HepG2 (cell line): ENCODE data around the gene MRPS31.

Source experiments
- CBX2 ChIP-seq, 2 experiments: fragments of 200-600 bp in 1 of 2; sonication (generic); formaldehyde crosslinking in 1 of 2; IDR thresholded peaks; 2 replicates each; pipeline versions ENCODE4 v1.7.0 to v1.8.1; 2018 to 2022; ENCODE audit warnings: low read depth in 2 of 2, low read length in 1 of 2, mild to moderate bottlenecking in 1 of 2, missing genetic modification reagents in 1 of 2
- HNRNPL ChIP-seq: fragments of 200-400 bp; formaldehyde crosslinking; IDR thresholded peaks from 2 replicates; pipeline ENCODE4 v1.6.1; 2017; ENCODE audit warnings: mild to moderate bottlenecking, low read depth, low read length
- MBNL3 ChIP-seq: fragments of 250-450 bp; sonication (Bioruptor Pico); conservative IDR thresholded peaks from 2 replicates; pipeline ENCODE4 v1.8.0; 2022; ENCODE audit warnings: mild to moderate bottlenecking, inconsistent platforms
- MED1 ChIP-seq: sonication (generic); formaldehyde crosslinking; IDR thresholded peaks from 2 replicates; pipeline ENCODE4 v1.4.0; 2020; ENCODE audit warnings: missing genetic modification reagents
- POLR2AphosphoS5 ChIP-seq: IDR thresholded peaks from 2 replicates; pipeline ENCODE4 v1.6.1; 2012; ENCODE audit warnings: low read depth, low read length
- SIN3B ChIP-seq: fragments of 150-350 bp; IDR thresholded peaks from 2 replicates; pipeline ENCODE4 v1.6.1; 2014; ENCODE audit warnings: low read length
- ZFP90 ChIP-seq: sonication (generic); formaldehyde crosslinking; IDR thresholded peaks from 2 replicates; pipeline ENCODE4 v1.8.0; 2022; ENCODE audit warnings: missing genetic modification reagents, mild to moderate bottlenecking, inconsistent platforms, borderline replicate concordance
- ZNF124 ChIP-seq: sonication (generic); formaldehyde crosslinking; IDR thresholded peaks from 2 replicates; pipeline ENCODE4 v1.4.0; 2020; ENCODE audit warnings: missing genetic modification reagents
- ZNF550 ChIP-seq: sonication (generic); formaldehyde crosslinking; IDR thresholded peaks from 2 replicates; pipeline ENCODE4 v1.4.0; 2020; ENCODE audit warnings: mild to moderate bottlenecking, missing genetic modification reagents, borderline replicate concordance
- TF ChIP-seq, protein P1 (sequence below): sonication (generic); formaldehyde crosslinking; IDR thresholded peaks from 2 replicates; pipeline ENCODE4 v1.5.0; 2020; ENCODE audit warnings: mild to moderate bottlenecking, missing genetic modification reagents, moderate library complexity
- TF ChIP-seq, protein P2 (sequence below): sonication (generic); formaldehyde crosslinking; IDR thresholded peaks from 2 replicates; pipeline ENCODE4 v1.4.0; 2020; ENCODE audit warnings: mild to moderate bottlenecking, low read depth, missing genetic modification reagents
- TF ChIP-seq, protein P3 (sequence below): sonication (generic); formaldehyde crosslinking; IDR thresholded peaks from 2 replicates; pipeline ENCODE4 v1.4.0; 2020; ENCODE audit warnings: mild to moderate bottlenecking, missing genetic modification reagents

DNA sequence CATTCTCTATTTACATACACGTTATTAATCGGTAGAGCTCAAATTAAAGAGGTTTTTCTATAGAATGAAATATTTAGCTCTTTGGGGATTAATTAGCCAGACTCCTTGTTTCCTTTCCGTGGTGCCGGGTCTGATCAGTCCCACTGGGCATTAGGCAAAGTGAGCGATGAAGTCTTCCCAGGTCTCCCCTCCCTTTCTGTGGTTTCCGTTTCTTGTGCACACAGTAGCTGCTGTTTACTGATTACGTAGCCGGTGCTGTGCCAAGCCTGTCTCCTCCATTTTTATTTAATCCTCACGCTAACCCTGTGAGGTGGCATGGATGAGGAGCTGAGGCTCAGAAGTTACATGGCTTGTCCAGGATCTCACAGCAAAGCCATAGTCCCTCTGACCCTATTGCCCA lies 27.4 kb upstream of the MRPS31 start:
- TF ChIP-seq, protein P1, sequence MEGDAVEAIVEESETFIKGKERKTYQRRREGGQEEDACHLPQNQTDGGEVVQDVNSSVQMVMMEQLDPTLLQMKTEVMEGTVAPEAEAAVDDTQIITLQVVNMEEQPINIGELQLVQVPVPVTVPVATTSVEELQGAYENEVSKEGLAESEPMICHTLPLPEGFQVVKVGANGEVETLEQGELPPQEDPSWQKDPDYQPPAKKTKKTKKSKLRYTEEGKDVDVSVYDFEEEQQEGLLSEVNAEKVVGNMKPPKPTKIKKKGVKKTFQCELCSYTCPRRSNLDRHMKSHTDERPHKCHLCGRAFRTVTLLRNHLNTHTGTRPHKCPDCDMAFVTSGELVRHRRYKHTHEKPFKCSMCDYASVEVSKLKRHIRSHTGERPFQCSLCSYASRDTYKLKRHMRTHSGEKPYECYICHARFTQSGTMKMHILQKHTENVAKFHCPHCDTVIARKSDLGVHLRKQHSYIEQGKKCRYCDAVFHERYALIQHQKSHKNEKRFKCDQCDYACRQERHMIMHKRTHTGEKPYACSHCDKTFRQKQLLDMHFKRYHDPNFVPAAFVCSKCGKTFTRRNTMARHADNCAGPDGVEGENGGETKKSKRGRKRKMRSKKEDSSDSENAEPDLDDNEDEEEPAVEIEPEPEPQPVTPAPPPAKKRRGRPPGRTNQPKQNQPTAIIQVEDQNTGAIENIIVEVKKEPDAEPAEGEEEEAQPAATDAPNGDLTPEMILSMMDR = no peak
- no peak for TF ChIP-seq CBX2 (IDR thresholded peaks at IDR 0.05; ENCODE audit: low read depth, low read length)
- TF ChIP-seq CBX2 (CRISPR knock-in tag; IDR thresholded peaks at IDR 0.05; ENCODE audit: low read depth) = no peak
- TF ChIP-seq, protein P2, sequence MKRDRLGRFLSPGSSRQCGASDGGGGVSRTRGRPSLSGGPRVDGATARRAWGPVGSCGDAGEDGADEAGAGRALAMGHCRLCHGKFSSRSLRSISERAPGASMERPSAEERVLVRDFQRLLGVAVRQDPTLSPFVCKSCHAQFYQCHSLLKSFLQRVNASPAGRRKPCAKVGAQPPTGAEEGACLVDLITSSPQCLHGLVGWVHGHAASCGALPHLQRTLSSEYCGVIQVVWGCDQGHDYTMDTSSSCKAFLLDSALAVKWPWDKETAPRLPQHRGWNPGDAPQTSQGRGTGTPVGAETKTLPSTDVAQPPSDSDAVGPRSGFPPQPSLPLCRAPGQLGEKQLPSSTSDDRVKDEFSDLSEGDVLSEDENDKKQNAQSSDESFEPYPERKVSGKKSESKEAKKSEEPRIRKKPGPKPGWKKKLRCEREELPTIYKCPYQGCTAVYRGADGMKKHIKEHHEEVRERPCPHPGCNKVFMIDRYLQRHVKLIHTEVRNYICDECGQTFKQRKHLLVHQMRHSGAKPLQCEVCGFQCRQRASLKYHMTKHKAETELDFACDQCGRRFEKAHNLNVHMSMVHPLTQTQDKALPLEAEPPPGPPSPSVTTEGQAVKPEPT (CRISPR knock-in tag) = no peak
- TF ChIP-seq POLR2AphosphoS5 = no peak
- no peak for TF ChIP-seq HNRNPL
- no peak for TF ChIP-seq SIN3B
- TF ChIP-seq ZNF550 (CRISPR knock-in tag) = no peak
- no peak for TF ChIP-seq MED1 (CRISPR knock-in tag)
- TF ChIP-seq MBNL3 (CRISPR knock-in tag) = no peak
- TF ChIP-seq, protein P3, sequence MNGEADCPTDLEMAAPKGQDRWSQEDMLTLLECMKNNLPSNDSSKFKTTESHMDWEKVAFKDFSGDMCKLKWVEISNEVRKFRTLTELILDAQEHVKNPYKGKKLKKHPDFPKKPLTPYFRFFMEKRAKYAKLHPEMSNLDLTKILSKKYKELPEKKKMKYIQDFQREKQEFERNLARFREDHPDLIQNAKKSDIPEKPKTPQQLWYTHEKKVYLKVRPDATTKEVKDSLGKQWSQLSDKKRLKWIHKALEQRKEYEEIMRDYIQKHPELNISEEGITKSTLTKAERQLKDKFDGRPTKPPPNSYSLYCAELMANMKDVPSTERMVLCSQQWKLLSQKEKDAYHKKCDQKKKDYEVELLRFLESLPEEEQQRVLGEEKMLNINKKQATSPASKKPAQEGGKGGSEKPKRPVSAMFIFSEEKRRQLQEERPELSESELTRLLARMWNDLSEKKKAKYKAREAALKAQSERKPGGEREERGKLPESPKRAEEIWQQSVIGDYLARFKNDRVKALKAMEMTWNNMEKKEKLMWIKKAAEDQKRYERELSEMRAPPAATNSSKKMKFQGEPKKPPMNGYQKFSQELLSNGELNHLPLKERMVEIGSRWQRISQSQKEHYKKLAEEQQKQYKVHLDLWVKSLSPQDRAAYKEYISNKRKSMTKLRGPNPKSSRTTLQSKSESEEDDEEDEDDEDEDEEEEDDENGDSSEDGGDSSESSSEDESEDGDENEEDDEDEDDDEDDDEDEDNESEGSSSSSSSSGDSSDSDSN (CRISPR knock-in tag) = no peak
- no peak for TF ChIP-seq ZNF124 (CRISPR knock-in tag)
- no peak for TF ChIP-seq ZFP90 (CRISPR knock-in tag)
